HCT116 (cell line): Measurements from ENCODE around the gene CHST4.

Experiments used
- ATF3 ChIP-seq: IDR thresholded peaks from 2 replicates; pipeline ENCODE4 v1.6.1; 2012
- CEBPB ChIP-seq: IDR thresholded peaks from 2 replicates; pipeline ENCODE4 v1.6.1; 2012; ENCODE audit warnings: low read depth
- CTCF ChIP-seq, 3 experiments: fragments of 200-600 bp in 1 of 3; sonication (generic) in 1 of 3; IDR thresholded peaks in 2 of 3; conservative IDR thresholded peaks in 1 of 3; 2 replicates each; pipeline ENCODE4 v1.5.1; 2012 to 2017; ENCODE audit warnings: low read depth in 2 of 3, low read length in 2 of 3, antibody characterized with exemption in 1 of 3, borderline replicate concordance in 1 of 3, control low read depth in 1 of 3, mild to moderate bottlenecking in 1 of 3, mixed read lengths in 1 of 3, mixed run types in 1 of 3, moderate library complexity in 1 of 3; ENCODE audit not compliant: insufficient read depth in 1 of 3
- EZH2 ChIP-seq: fragments of 200-600 bp; sonication (generic); IDR thresholded peaks from 2 replicates; pipeline ENCODE4 v1.6.1; 2017; ENCODE audit warnings: antibody characterized with exemption, mixed run types
- FOSL1 ChIP-seq: IDR thresholded peaks from 2 replicates; pipeline ENCODE4 v1.6.1; 2012; ENCODE audit warnings: low read depth
- JUND ChIP-seq: IDR thresholded peaks from 2 replicates; pipeline ENCODE4 v1.6.1; 2012
- POLR2A ChIP-seq: IDR thresholded peaks from 2 replicates; pipeline ENCODE4 v1.7.0; 2011; ENCODE audit warnings: borderline replicate concordance; ENCODE audit not compliant: insufficient read depth, insufficient read length; ENCODE audit errors: extremely low read depth
- POLR2AphosphoS5 ChIP-seq: IDR thresholded peaks from 2 replicates; pipeline ENCODE4 v1.6.1; 2011; ENCODE audit warnings: mild to moderate bottlenecking, low read depth, low read length, moderate library complexity
- REST ChIP-seq: IDR thresholded peaks from 2 replicates; pipeline ENCODE4 v1.6.1; 2012; ENCODE audit warnings: low read depth
- ZBTB33 ChIP-seq: IDR thresholded peaks from 2 replicates; pipeline ENCODE4 v1.6.1; 2011; ENCODE audit warnings: mild to moderate bottlenecking, low read length, moderate library complexity; ENCODE audit not compliant: insufficient replicate concordance; ENCODE audit errors: extremely low read depth
- ZNF274 ChIP-seq: fragments of 200-500 bp; sonication (Bioruptor generic); IDR thresholded peaks from 2 replicates; pipeline ENCODE4 v1.6.1; 2014; ENCODE audit warnings: mild to moderate bottlenecking, low read depth, low read length, inconsistent platforms

- TF ChIP-seq CTCF (IDR thresholded peaks at IDR 0.05 in 2 of 3, conservative IDR thresholded peaks at IDR 0.05 in 1 of 3; ENCODE audit: borderline replicate concordance in 1 of 3, insufficient read depth in 1 of 3, low read depth in 2 of 3, low read length in 2 of 3) (no peak), POLR2A (no peak), EZH2 (no peak), ZNF274 (no peak), POLR2AphosphoS5 (no peak), REST (no peak), JUND (no peak), ZBTB33 (no peak), FOSL1 (no peak), CEBPB (no peak), ATF3 (no peak)
Observed at GRCh38 chr16:71524566-71525553, 1.4 kb upstream of the CHST4 start.
